SIG-M5 treated with dmso at 0.1 percent for 504 hours (cell line): ENCODE data around the gene TMEM30B.
A peak's percentile ranks its signal among the peaks of the same experiment; 100 is the strongest.

Experiments used
- DNase-seq: peaks from one replicate; lab custom pipeline; 2025; ENCODE audit not compliant: unreplicated experiment; lab: John Stamatoyannopoulos, UW

TMEM30B gene

GRCh38 chr14:61300209-61300608, 19.1 kb upstream of the TMEM30B start:
- no peak for DNase-seq

- no peak for DNase-seq
Observed at GRCh38 chr14:61298824-61299223, 17.7 kb upstream of the TMEM30B start.

GRCh38 chr14:61297581-61297980, 16.4 kb upstream of the TMEM30B start:
- DNase-seq: no peak

GRCh38 chr14:61296719-61297502, 15.8 kb upstream of the TMEM30B start:
- peak; percentile 34 for DNase-seq

GRCh38 chr14:61296151-61296550, 15.0 kb upstream of the TMEM30B start:
- no peak for DNase-seq

- DNase-seq: no peak
Observed at GRCh38 chr14:61290701-61291100, 9.6 kb upstream of the TMEM30B start.

GRCh38 chr14:61288720-61289119, 7.6 kb upstream of the TMEM30B start:
- no peak for DNase-seq

- no peak for DNase-seq
Observed at GRCh38 chr14:61288228-61288627, 7.1 kb upstream of the TMEM30B start.

- DNase-seq: no peak
Observed at GRCh38 chr14:61287196-61287595, 6.1 kb upstream of the TMEM30B start.

GRCh38 chr14:61285364-61285763, 4.2 kb upstream of the TMEM30B start:
- DNase-seq: no peak

- DNase-seq: no peak
Observed at GRCh38 chr14:61284001-61284400, 2.9 kb upstream of the TMEM30B start.

GRCh38 chr14:61282746-61283145, 1.6 kb upstream of the TMEM30B start:
- no peak for DNase-seq

GRCh38 chr14:61281948-61282275, 774 bp upstream of the TMEM30B start:
- DNase-seq: no peak

GRCh38 chr14:61280526-61281185, 482 bp downstream of the TMEM30B start:
- DNase-seq: no peak

- DNase-seq: no peak
Observed at GRCh38 chr14:61280092-61280525, 1.0 kb downstream of the TMEM30B start.

GRCh38 chr14:61279082-61279481, 2.1 kb downstream of the TMEM30B start:
- no peak for DNase-seq

- DNase-seq: no peak
Observed at GRCh38 chr14:61277784-61278183, 3.4 kb downstream of the TMEM30B start.

- no peak for DNase-seq
Observed at GRCh38 chr14:61277232-61277631, 3.9 kb downstream of the TMEM30B start.

- no peak for DNase-seq
Observed at GRCh38 chr14:61271552-61271951, 9.6 kb downstream of the TMEM30B start.

- no peak for DNase-seq
Observed at GRCh38 chr14:61270714-61271113, 10.4 kb downstream of the TMEM30B start.

GRCh38 chr14:61269321-61270083, 11.6 kb downstream of the TMEM30B start:
- DNase-seq: peak; percentile 69

- DNase-seq: no peak
Observed at GRCh38 chr14:61268812-61269211, 12.3 kb downstream of the TMEM30B start.
